NCI-H128 (cell line): ENCODE data around the gene POP5.
"Not testable (repeated sequence)": the region's sequence is repeated elsewhere in the genome, so short reads cannot be mapped to it uniquely, and the experiment has no call there.

ENCODE experiments used
- DNase-seq: peaks from one replicate; lab custom pipeline; 2025; ENCODE audit not compliant: unreplicated experiment; lab: John Stamatoyannopoulos, UW

The POP5 gene, protein sequence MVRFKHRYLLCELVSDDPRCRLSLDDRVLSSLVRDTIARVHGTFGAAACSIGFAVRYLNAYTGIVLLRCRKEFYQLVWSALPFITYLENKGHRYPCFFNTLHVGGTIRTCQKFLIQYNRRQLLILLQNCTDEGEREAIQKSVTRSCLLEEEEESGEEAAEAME

GRCh38 chr12:120580787-120581723, at the start of gene POP5:
Gene POP5, minus strand, starts transcription at chr12:120581402. Its CDS starts 40 bp downstream, at chr12:120581362.
- DNase-seq, result peak; percentile 99

GRCh38 chr12:120630104-120630892, 49.1 kb upstream of the POP5 start:
- no peak for DNase-seq

DNA sequence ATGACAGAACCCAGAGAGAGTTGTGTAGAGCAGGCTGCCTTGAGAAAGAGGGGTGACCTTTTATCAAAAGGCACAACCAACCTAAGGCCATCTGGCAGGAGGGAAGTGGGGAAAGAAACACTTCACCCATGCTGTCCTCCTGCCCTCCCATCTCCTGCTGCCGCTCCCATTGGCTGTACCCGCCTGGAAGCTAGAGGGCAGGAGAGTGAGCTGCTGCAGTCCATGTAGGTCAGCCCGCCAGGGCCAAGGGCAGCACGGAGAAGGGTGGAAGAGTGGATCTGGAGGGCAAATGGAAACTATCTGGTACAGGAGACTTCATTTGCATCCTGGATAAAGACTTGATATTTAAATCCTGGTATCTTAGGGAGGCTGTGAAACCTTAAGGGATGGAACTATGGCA, 47.7 kb upstream of the POP5 start:
- DNase-seq, result no peak

DNA sequence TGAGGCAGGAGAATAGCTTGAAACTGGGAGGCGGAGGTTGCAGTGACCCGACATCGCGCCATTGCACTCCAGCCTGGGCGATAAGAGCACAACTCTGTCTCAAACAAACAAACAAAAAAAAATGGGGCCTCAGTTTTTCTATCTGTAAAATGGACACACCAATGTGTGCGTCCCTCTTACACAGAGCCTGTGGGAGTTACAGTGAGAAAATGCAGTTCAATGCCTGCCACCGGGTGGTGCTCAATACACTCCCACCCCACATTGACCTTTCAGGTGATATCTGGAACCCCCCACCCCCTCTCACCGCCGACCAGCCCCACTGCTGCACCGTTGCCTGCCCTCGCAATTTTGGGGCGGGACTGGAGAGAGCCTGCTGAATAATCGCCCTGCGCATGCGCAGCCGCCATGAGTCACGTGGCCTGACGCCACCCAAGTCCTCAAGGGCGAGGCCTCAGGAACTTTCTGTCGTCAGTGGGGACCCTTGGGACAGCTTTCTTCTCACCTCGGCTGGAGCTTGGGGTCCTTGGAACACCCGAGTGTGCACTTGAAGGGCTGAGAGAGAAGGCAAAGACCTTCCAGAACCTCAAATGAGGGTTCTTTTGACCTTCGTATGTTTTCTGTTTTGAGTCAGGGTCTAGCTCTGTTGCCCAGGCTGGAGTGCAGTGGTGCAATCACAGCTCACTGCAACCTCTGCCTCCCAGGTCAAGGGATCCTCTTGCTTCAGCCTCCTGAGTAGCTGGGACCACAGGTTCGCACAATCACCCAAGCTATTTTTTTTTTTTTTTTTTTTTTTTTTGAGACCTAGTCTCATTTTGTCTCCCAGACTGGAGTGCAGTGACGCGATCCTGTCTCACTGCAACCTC, 44.6 kb upstream of the POP5 start:
- no peak for DNase-seq

- DNase-seq, result no peak
Observed at GRCh38 chr12:120620624-120621023, 39.4 kb upstream of the POP5 start.

DNA sequence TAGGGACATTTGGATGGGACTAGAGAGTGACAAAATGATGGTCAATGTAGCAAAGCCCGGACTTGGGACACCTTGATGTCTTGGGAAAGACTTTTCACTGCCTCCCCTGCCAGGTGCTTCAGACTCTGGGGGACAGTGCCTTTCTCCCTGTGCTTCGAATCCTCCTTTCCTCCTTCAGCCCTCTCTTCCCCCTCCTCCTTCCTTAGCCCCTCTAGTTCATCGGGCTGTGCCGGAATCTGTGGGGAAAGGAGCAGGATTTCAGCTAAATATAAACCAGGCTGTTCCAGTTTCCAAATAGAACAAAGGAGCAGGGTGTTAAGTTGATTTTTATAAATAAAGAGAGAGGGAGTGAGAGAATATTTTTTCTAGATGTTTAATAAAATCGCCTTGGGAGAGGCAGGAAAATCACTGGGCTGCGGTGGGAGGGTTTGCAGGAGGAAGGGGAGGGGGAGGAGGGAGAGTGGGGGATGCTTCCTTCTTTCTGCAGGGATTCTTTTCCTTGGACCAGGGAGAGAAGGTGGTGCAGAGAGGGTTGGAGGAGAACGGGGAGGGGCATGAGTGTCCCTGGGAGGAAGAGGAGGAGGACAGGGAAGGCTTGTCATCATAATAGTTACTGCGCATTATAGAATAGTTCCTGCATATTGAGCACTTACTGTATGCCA, 37.9 kb upstream of the POP5 start:
- no peak for DNase-seq

DNA sequence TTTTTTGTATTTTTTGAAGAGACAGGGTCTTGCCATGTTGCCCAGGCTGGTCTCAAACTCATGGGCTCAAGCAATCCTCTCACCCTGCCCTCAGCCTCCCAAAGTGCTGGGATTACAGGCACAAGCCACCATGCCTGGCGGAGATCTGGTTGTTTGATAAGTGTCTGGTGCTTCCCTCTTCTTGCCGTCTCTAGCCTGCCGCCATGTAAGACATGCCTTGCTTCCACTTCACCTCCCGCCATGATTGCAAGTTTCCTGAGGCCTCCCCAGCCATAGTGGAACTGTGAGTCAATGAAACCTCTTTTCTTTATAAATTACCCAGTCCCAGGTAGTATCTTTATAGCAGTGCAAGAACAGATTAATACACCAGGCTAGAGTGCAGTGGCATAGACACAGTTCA, 36.6 kb upstream of the POP5 start:
- DNase-seq, result not testable (repeated sequence)

- DNase-seq, result not testable (repeated sequence)
Observed at GRCh38 chr12:120617193-120617592, 36.0 kb upstream of the POP5 start.

GRCh38 chr12:120614848-120615247, 33.6 kb upstream of the POP5 start:
- DNase-seq, result no peak

- DNase-seq, result not testable (repeated sequence)
Observed at GRCh38 chr12:120611534-120611933, 30.3 kb upstream of the POP5 start.

DNA sequence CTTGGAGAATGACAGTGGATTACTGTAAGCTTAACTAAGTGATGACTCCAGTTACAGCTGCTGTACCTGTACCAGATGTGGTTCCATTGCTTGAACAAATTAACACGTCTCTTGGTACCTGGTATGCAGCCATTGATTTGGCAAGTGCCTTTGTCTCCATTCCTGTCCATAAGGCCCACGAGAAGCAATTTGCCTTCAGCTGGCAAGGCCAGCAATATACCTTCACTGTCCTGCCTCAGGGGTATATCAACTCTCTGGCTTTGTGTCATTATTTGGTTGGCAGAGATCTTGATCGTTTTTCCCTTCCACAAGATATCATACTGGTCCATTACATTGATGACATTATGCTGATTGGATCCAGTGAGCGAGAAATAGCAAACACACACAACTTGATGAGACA, 29.4 kb upstream of the POP5 start:
- no peak for DNase-seq

DNA sequence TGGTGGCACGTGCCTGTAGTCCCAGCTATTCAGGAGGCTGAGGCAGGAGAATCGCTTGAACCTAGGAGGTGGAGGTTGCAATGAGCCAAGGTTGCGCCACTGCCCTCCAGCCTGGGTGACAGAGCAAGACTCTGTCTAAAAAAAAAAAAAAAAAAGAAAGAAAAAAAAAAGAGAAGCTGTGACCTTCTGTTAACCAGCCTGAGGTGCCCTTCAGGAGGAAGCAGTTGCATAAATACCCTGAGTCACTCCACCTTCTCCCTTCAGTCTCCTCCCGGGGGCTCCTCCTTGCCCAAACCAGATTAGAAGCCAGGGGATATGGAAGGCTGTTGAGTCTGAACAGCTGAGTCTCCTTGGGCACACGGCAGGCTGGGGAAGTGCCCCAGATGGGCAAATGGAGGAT, 21.2 kb upstream of the POP5 start:
- not testable (repeated sequence) for DNase-seq

- no peak for DNase-seq
Observed at GRCh38 chr12:120599672-120600552, 18.7 kb upstream of the POP5 start.

- no peak for DNase-seq
Observed at GRCh38 chr12:120598674-120599463, 17.7 kb upstream of the POP5 start.

- no peak for DNase-seq
Observed at GRCh38 chr12:120597861-120598260, 16.7 kb upstream of the POP5 start.

GRCh38 chr12:120596901-120597300, 15.7 kb upstream of the POP5 start:
- DNase-seq, result no peak

GRCh38 chr12:120592121-120593049, 11.2 kb upstream of the POP5 start:
- DNase-seq, result no peak
